Mesenchymal stem cell (in vitro differentiated cells and primary cell): ENCODE results near the gene PTPRU.

Source experiments
- DNase-seq: peaks from one replicate; pipeline ENCODE4 v3.0.0-alpha.2; 2013
- H2AFZ ChIP-seq: one replicate; pipeline ENCODE4 v1.6.1; 2013; ENCODE audit warnings: low read depth, mild to moderate bottlenecking, control low read depth, inconsistent platforms, low read length, moderate library complexity
- H2AK5ac ChIP-seq: 2 replicates; pipeline ENCODE4 v1.6.1; 2013; ENCODE audit warnings: low read length, moderate library complexity, mild to moderate bottlenecking, inconsistent platforms; ENCODE audit not compliant: severe bottlenecking
- H2BK120ac ChIP-seq: one replicate; pipeline ENCODE4 v1.6.1; 2013; ENCODE audit warnings: low read depth, mild to moderate bottlenecking, inconsistent platforms, low read length, moderate library complexity
- H2BK12ac ChIP-seq, 2 experiments: one replicate each; pipeline ENCODE4 v1.6.1; 2013; ENCODE audit warnings: inconsistent platforms in 2 of 2, low read length in 2 of 2, mild to moderate bottlenecking in 2 of 2, moderate library complexity in 2 of 2, control low read depth in 1 of 2
- H2BK15ac ChIP-seq: one replicate; pipeline ENCODE4 v1.6.1; 2013; ENCODE audit warnings: mild to moderate bottlenecking, low read depth, inconsistent platforms; ENCODE audit not compliant: poor library complexity, severe bottlenecking
- H2BK5ac ChIP-seq: 2 replicates; pipeline ENCODE4 v1.6.1; 2013; ENCODE audit warnings: low read depth, mild to moderate bottlenecking, low read length, control low read depth, inconsistent platforms; ENCODE audit not compliant: poor library complexity, severe bottlenecking
- H3K14ac ChIP-seq, 2 experiments: one replicate each; pipeline ENCODE4 v1.6.1; 2013; ENCODE audit warnings: inconsistent platforms in 2 of 2, low read length in 2 of 2, control low read depth in 1 of 2, mild to moderate bottlenecking in 1 of 2, moderate library complexity in 1 of 2
- H3K18ac ChIP-seq, 2 experiments: one replicate each; pipeline ENCODE4 v1.6.1; 2013; ENCODE audit warnings: inconsistent platforms in 2 of 2, low read length in 2 of 2, control low read depth in 1 of 2, low read depth in 1 of 2, mild to moderate bottlenecking in 1 of 2
- H3K23ac ChIP-seq, 2 experiments: one replicate each; pipeline ENCODE4 v1.6.1; 2013; ENCODE audit warnings: inconsistent platforms in 2 of 2, low read length in 2 of 2, mild to moderate bottlenecking in 2 of 2, moderate library complexity in 2 of 2, control low read depth in 1 of 2
- H3K27ac ChIP-seq: 2 replicates; pipeline ENCODE4 v1.5.1; 2013; ENCODE audit warnings: mild to moderate bottlenecking, moderate library complexity, low read length, control low read depth, inconsistent platforms; ENCODE audit not compliant: poor library complexity, severe bottlenecking
- H3K27me3 ChIP-seq, 2 experiments: 2 replicates each; pipeline versions ENCODE4 v1.6.1 to v1.7.0; 2013; ENCODE audit warnings: low read length in 2 of 2, mild to moderate bottlenecking in 2 of 2, moderate library complexity in 2 of 2, control low read depth in 1 of 2, inconsistent platforms in 1 of 2; ENCODE audit not compliant: control insufficient read depth in 1 of 2, insufficient read depth in 1 of 2
- H3K36me3 ChIP-seq, 2 experiments: 2 replicates each; pipeline versions ENCODE4 v1.6.1 to v1.7.0; 2013; ENCODE audit warnings: low read length in 2 of 2, control low read depth in 1 of 2, inconsistent platforms in 1 of 2, low read depth in 1 of 2, mild to moderate bottlenecking in 1 of 2; ENCODE audit not compliant: insufficient read depth in 2 of 2, control insufficient read depth in 1 of 2
- H3K4ac ChIP-seq, 2 experiments: one replicate each; pipeline ENCODE4 v1.6.1; 2013; ENCODE audit warnings: inconsistent platforms in 2 of 2, low read length in 2 of 2, mild to moderate bottlenecking in 2 of 2, moderate library complexity in 2 of 2, control low read depth in 1 of 2, low read depth in 1 of 2
- H3K4me1 ChIP-seq: 2 replicates; pipeline ENCODE4 v1.6.1; 2013; ENCODE audit warnings: low read depth, low read length, control low read depth; ENCODE audit not compliant: control insufficient read depth, insufficient read depth
- H3K4me2 ChIP-seq: 2 replicates; pipeline ENCODE4 v1.6.1; 2013; ENCODE audit warnings: low read length, mild to moderate bottlenecking, inconsistent platforms; ENCODE audit not compliant: poor library complexity, severe bottlenecking
- H3K4me3 ChIP-seq, 2 experiments: 2 replicates each; pipeline versions ENCODE4 v1.5.1 to v1.7.0; 2013; ENCODE audit warnings: low read length in 2 of 2, mild to moderate bottlenecking in 2 of 2, control low read depth in 1 of 2, low read depth in 1 of 2; ENCODE audit not compliant: insufficient read depth in 1 of 2
- H3K79me1 ChIP-seq: replicated peaks from 2 replicates; pipeline ENCODE4 v1.6.1; 2013; ENCODE audit warnings: mild to moderate bottlenecking, control low read depth, low read length, inconsistent platforms; ENCODE audit not compliant: poor library complexity, severe bottlenecking
- H3K9ac ChIP-seq: 2 replicates; pipeline ENCODE4 v1.7.0; 2013; ENCODE audit warnings: mild to moderate bottlenecking, low read length, moderate library complexity
- H3K9me3 ChIP-seq: 2 replicates; pipeline ENCODE4 v1.7.0; 2013; ENCODE audit warnings: mild to moderate bottlenecking, low read length; ENCODE audit not compliant: control insufficient read depth
- H4K8ac ChIP-seq: one replicate; pipeline ENCODE4 v1.6.1; 2013; ENCODE audit warnings: inconsistent platforms, mild to moderate bottlenecking, low read length, moderate library complexity
- H4K91ac ChIP-seq: one replicate; pipeline ENCODE4 v1.6.1; 2013; ENCODE audit warnings: mild to moderate bottlenecking, low read length, inconsistent platforms
- WGBS: methylation state at CpG from one replicate; pipeline ENCODE4 v1.1.7; 2013; ENCODE audit warnings: mixed read lengths; 5-methylcytosine and 5-hydroxymethylcytosine counted together

PTPRU gene

GRCh38 chr1:29195881-29196291, 40.4 kb upstream of the PTPRU start:
- Histone ChIP-seq H3K27me3 (no peaks in the 10 kb centered on the region), H2AK5ac (no peak overlapping the region), H3K27ac (no peak overlapping the region), H3K9ac (no peak overlapping the region), H2BK15ac (no peak overlapping the region), H3K9me3 (no peaks in the 10 kb centered on the region), H3K23ac (no peak overlapping the region), H4K91ac (no peak overlapping the region), H2AFZ (no peak overlapping the region), H2BK120ac (no peak overlapping the region), H2BK5ac (no peak overlapping the region), H3K36me3 (peaks cover 46 to 64% of the 10 kb centered on the region in 2 experiments), H3K4me3 (no peak overlapping the region), H3K4me2 (no peak overlapping the region), H2BK12ac (peak overlapping the region in 1 of 2 experiments; percentile 27), H3K4ac (no peak overlapping the region), H3K4me1 (peaks cover 3% of the 10 kb centered on the region), H3K79me1 (no peaks in the 10 kb centered on the region), H3K14ac (peak overlapping the region in 1 of 2 experiments; percentile 13), H4K8ac (no peak overlapping the region), H3K18ac (no peak overlapping the region)
- DNase-seq = no peak
- 97% methylated on average over 8 of the region's 8 CpGs for WGBS

GRCh38 chr1:29196863-29197589, 39.3 kb upstream of the PTPRU start:
- Histone ChIP-seq H2BK120ac (no peak overlapping the region), H3K4me3 (no peak overlapping the region), H3K36me3 (peaks cover 55 to 74% of the 10 kb centered on the region in 2 experiments), H4K91ac (no peak overlapping the region), H3K27ac (no peak overlapping the region), H2BK12ac (no peak overlapping the region), H3K9me3 (no peaks in the 10 kb centered on the region), H2AFZ (no peak overlapping the region), H3K9ac (peak overlapping the region; percentile 47), H3K4me2 (no peak overlapping the region), H3K4me1 (peaks cover 6% of the 10 kb centered on the region), H3K4ac (no peak overlapping the region), H4K8ac (no peak overlapping the region), H2AK5ac (no peak overlapping the region), H3K23ac (no peak overlapping the region), H3K79me1 (peaks cover 4% of the 10 kb centered on the region), H2BK5ac (no peak overlapping the region), H3K27me3 (no peaks in the 10 kb centered on the region), H3K18ac (no peak overlapping the region), H2BK15ac (no peak overlapping the region), H3K14ac (no peak overlapping the region)
- DNase-seq = peak; percentile 91
- 43% methylated on average over 7 of the region's 7 CpGs for WGBS

- no peak overlapping the region for H3K23ac ChIP-seq
- H3K4me2 ChIP-seq = no peak overlapping the region
- no peak overlapping the region for H3K4ac ChIP-seq
- H3K9ac ChIP-seq = peak overlapping the region; percentile 47
- peaks cover 4% of the 10 kb centered on the region for H3K79me1 ChIP-seq
- no peak overlapping the region for H2AK5ac ChIP-seq
- no peak overlapping the region for H3K18ac ChIP-seq
- peaks cover 9% of the 10 kb centered on the region for H3K4me1 ChIP-seq
- no peak overlapping the region for H2BK5ac ChIP-seq
- DNase-seq = peak; percentile 61
- H4K8ac ChIP-seq = no peak overlapping the region
- no peak overlapping the region for H2AFZ ChIP-seq
- H2BK120ac ChIP-seq = no peak overlapping the region
- H3K27ac ChIP-seq = no peak overlapping the region
- H2BK12ac ChIP-seq = no peak overlapping the region
- no peak overlapping the region for H3K4me3 ChIP-seq
- no peaks in the 10 kb centered on the region for H3K9me3 ChIP-seq
- 92% methylated on average over 2 of the region's 2 CpGs for WGBS
- no peak overlapping the region for H4K91ac ChIP-seq
- no peak overlapping the region for H2BK15ac ChIP-seq
- no peaks in the 10 kb centered on the region for H3K27me3 ChIP-seq
- H3K14ac ChIP-seq = no peak overlapping the region
- H3K36me3 ChIP-seq = peaks cover 55 to 74% of the 10 kb centered on the region in 2 experiments
Observed at GRCh38 chr1:29197590-29197924, 38.8 kb upstream of the PTPRU start.

- Histone ChIP-seq H3K23ac (no peak overlapping the region), H3K14ac (no peak overlapping the region), H3K4me2 (no peak overlapping the region), H2BK5ac (no peak overlapping the region), H2BK120ac (no peak overlapping the region), H3K4me1 (peaks cover 9% of the 10 kb centered on the region), H2AFZ (no peak overlapping the region), H2BK12ac (no peak overlapping the region), H3K9me3 (no peaks in the 10 kb centered on the region), H2AK5ac (no peak overlapping the region), H3K4me3 (no peak overlapping the region), H4K91ac (no peak overlapping the region), H3K36me3 (peaks cover 53 to 72% of the 10 kb centered on the region in 2 experiments), H3K4ac (no peak overlapping the region), H3K9ac (no peak overlapping the region), H3K27ac (no peak overlapping the region), H2BK15ac (no peak overlapping the region), H3K18ac (no peak overlapping the region), H3K79me1 (peaks cover 4% of the 10 kb centered on the region), H4K8ac (no peak overlapping the region), H3K27me3 (no peaks in the 10 kb centered on the region)
- DNase-seq = no peak
- 91% methylated on average over 12 of the region's 12 CpGs for WGBS
Observed at GRCh38 chr1:29197993-29198392, 38.3 kb upstream of the PTPRU start.
